HFFc6 (cell line): ENCODE data around the gene OMP. TPM values are rescaled to one million over a fixed set of nuclear protein-coding genes. Genes with fewer than 3 reads are reported as not detected.
A peak's percentile ranks its signal among the peaks of the same experiment; 100 is the strongest.

Experiments used
- DNase-seq: peaks from one replicate; pipeline ENCODE4 v3.0.0-alpha.2; 2018
- H3K27ac Mint-ChIP-seq: 2 replicates; pipeline ENCODE4 v1.8.0; 2020; ENCODE audit warnings: mild to moderate bottlenecking, mixed read lengths
- H3K27me3 Mint-ChIP-seq: 2 replicates; pipeline ENCODE4 v1.8.0; 2021; ENCODE audit warnings: mild to moderate bottlenecking, moderate library complexity, mixed read lengths; ENCODE audit not compliant: insufficient read depth
- H3K36me3 Mint-ChIP-seq: 2 replicates; pipeline ENCODE4 v1.8.0; 2021; ENCODE audit warnings: low read depth, mixed read lengths
- H3K4me1 Mint-ChIP-seq: 2 replicates; pipeline ENCODE4 v1.8.0; 2020; ENCODE audit warnings: low read depth, mixed read lengths
- H3K4me3 Mint-ChIP-seq: 2 replicates; pipeline ENCODE4 v1.8.0; 2020; ENCODE audit warnings: mild to moderate bottlenecking, moderate library complexity, mixed read lengths
- H3K9me3 Mint-ChIP-seq: 2 replicates; pipeline ENCODE4 v1.8.0; 2020; ENCODE audit warnings: mild to moderate bottlenecking, mixed read lengths
- total RNA-seq, 6 experiments: library from RNA; stranded (reverse); fragmentation: NEBNext Ultra II Directional; extraction: Animal tissue kit (Norgen Biotek cat#: 25700); gene quantifications; 2 replicates in 1 of 6; 3 replicates in 5 of 6; pipeline ENCODE4 v1.2.3, GENCODE V29; 2021
- TF ChIP-seq, protein P1 (sequence below): fragments of 200-600 bp; sonication (generic); IDR thresholded peaks from 2 replicates; pipeline ENCODE4 v1.5.0; 2021; ENCODE audit warnings: antibody characterized with exemption, mild to moderate bottlenecking

The OMP gene
- total RNA-seq, 6 experiments from 2014 or later = 0.77 TPM; not detected in 5

DNA sequence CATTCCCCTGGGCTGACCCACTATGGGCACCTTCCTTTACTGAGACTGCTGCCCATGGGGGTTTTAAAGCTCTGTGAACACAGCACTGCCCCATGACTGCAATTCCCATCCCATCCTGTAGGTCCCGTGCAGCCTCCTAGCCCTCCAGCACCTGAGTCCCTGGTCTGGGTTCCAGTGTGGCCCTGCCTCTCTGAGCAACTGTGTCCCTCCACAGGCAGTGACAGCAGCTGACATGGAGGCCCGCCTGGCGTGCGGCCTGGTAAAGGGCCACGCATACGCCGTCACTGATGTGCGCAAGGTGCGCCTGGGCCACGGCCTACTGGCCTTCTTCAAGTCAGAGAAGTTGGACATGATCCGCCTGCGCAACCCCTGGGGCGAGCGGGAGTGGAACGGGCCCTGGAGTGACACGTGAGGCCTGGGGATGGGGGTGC, 12.6 kb downstream of the OMP start:
- no peak overlapping the region for H3K27ac Mint-ChIP-seq
- no peak for DNase-seq
- no peaks in the 10 kb centered on the region for H3K9me3 Mint-ChIP-seq
- peaks cover 1% of the 10 kb centered on the region; the same call in 1 of the 2 replicates for H3K27me3 Mint-ChIP-seq
- TF ChIP-seq, protein P1, sequence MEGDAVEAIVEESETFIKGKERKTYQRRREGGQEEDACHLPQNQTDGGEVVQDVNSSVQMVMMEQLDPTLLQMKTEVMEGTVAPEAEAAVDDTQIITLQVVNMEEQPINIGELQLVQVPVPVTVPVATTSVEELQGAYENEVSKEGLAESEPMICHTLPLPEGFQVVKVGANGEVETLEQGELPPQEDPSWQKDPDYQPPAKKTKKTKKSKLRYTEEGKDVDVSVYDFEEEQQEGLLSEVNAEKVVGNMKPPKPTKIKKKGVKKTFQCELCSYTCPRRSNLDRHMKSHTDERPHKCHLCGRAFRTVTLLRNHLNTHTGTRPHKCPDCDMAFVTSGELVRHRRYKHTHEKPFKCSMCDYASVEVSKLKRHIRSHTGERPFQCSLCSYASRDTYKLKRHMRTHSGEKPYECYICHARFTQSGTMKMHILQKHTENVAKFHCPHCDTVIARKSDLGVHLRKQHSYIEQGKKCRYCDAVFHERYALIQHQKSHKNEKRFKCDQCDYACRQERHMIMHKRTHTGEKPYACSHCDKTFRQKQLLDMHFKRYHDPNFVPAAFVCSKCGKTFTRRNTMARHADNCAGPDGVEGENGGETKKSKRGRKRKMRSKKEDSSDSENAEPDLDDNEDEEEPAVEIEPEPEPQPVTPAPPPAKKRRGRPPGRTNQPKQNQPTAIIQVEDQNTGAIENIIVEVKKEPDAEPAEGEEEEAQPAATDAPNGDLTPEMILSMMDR = peak; percentile 68
- H3K36me3 Mint-ChIP-seq = no peaks in the 10 kb centered on the region
- no peak overlapping the region for H3K4me3 Mint-ChIP-seq
- H3K4me1 Mint-ChIP-seq = peaks cover 28% of the 10 kb centered on the region

DNA sequence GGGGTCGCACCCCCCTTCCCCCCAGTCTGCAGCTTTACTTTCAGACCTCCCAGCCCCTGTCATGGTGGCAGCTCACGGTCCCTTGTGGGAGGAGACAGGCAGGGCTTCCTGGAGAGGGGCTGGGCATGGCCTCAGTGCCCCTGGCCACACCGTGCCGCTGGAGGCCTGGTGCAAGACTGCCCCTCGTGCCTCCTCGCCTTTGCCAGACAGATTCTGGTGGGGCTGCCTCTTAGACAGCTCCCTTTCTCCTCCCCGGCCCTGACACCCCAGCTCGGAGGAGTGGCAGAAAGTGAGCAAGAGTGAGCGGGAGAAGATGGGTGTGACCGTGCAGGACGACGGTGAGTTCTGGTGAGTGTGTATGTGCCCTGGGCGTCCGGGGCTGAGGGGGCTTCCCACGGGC, 13.3 kb downstream of the OMP start:
- Mint-ChIP-seq H3K9me3 (no peaks in the 10 kb centered on the region), H3K4me1 (peaks cover 20% of the 10 kb centered on the region), H3K4me3 (no peak overlapping the region), H3K27ac (no peak overlapping the region), H3K27me3 (peaks cover 1% of the 10 kb centered on the region; the same call in 1 of the 2 replicates), H3K36me3 (peaks cover 6% of the 10 kb centered on the region; the same call in 1 of the 2 replicates)
- DNase-seq = no peak
- TF ChIP-seq, protein P1 = no peak

DNA sequence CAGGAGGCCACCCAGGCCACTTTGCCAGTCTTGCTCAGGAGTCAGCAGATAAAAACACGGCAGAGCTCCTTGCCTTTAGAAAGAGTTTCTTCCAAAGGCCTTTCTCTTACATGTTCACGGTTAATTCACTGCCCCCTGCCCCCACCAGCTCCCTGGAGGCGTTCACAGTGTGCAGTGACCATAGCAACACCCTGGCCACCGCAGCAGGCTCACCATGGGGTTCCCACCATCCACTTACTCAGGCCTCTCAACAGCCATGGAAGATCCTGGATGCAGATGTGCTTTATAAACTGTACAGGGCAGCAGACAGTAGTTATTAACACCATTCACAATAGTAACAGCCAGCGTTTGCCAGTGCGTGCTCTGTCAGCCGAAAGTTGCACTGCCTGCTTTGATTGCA, 14.9 kb downstream of the OMP start:
- no peak for DNase-seq
- H3K9me3 Mint-ChIP-seq = no peaks in the 10 kb centered on the region
- H3K27ac Mint-ChIP-seq = no peak overlapping the region
- TF ChIP-seq, protein P1 = no peak
- no peak overlapping the region for H3K4me3 Mint-ChIP-seq
- H3K27me3 Mint-ChIP-seq = peaks cover 1% of the 10 kb centered on the region; the same call in 1 of the 2 replicates
- H3K4me1 Mint-ChIP-seq = peaks cover 8% of the 10 kb centered on the region
- peaks cover 8% of the 10 kb centered on the region; the same call in 1 of the 2 replicates for H3K36me3 Mint-ChIP-seq

DNA sequence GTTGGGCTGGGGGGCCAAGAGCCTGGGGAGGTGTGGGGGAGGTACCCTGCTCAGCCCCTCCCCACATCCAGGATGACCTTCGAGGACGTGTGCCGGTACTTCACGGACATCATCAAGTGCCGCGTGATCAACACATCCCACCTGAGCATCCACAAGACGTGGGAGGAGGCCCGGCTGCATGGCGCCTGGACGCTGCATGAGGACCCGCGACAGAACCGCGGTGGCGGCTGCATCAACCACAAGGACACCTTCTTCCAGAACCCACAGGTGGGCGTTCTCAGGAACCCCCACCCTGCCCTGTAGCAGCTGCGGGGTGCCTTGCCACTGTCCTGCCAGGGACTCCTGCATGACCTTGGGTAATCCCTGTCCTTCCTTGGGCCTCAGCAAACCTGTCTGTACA, 15.4 kb downstream of the OMP start:
- no peaks in the 10 kb centered on the region for H3K9me3 Mint-ChIP-seq

DNA sequence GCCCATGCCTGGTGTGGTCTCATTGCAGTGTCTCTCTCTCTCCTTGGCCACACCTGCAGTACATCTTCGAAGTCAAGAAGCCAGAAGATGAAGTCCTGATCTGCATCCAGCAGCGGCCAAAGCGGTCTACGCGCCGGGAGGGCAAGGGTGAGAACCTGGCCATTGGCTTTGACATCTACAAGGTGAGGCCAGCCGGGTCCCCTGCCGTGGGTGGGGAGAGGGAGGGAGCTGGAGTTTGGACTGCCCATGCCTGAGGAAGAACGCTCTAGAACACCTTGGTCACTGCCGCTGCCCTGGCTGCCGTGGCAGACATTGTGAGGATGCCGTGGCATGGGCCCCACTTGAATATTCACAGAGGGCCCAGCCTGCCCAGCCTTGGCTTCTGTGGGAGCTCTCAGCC, 16.3 kb downstream of the OMP start:
- no peaks in the 10 kb centered on the region for H3K4me1 Mint-ChIP-seq
- no peak for DNase-seq
- H3K4me3 Mint-ChIP-seq = no peak overlapping the region

More for the DNA sequence above, 15.4 kb downstream of the OMP start:
- Mint-ChIP-seq H3K27ac (no peak overlapping the region), H3K27me3 (peaks cover 1% of the 10 kb centered on the region; the same call in 1 of the 2 replicates), H3K4me3 (no peak overlapping the region), H3K4me1 (peaks cover 6% of the 10 kb centered on the region), H3K36me3 (peaks cover 8% of the 10 kb centered on the region; the same call in 1 of the 2 replicates)
- no peak for DNase-seq
- TF ChIP-seq, protein P1 = no peak

More for the DNA sequence above, 16.3 kb downstream of the OMP start:
- Mint-ChIP-seq H3K27me3 (peaks cover 1% of the 10 kb centered on the region; the same call in 1 of the 2 replicates), H3K36me3 (peaks cover 8% of the 10 kb centered on the region; the same call in 1 of the 2 replicates), H3K27ac (no peak overlapping the region), H3K9me3 (no peaks in the 10 kb centered on the region)
- TF ChIP-seq, protein P1 = no peak
